NB4 (cell line): Measurements from ENCODE around the gene ABCC4.

Experiments
- MAX ChIP-seq: IDR thresholded peaks from 2 replicates; pipeline ENCODE4 v1.6.1; 2011; ENCODE audit warnings: low read depth, low read length
- POLR2A ChIP-seq: IDR thresholded peaks from 2 replicates; pipeline ENCODE4 v1.6.1; 2011; ENCODE audit warnings: mild to moderate bottlenecking; ENCODE audit not compliant: insufficient read length; ENCODE audit errors: extremely low read depth

DNA sequence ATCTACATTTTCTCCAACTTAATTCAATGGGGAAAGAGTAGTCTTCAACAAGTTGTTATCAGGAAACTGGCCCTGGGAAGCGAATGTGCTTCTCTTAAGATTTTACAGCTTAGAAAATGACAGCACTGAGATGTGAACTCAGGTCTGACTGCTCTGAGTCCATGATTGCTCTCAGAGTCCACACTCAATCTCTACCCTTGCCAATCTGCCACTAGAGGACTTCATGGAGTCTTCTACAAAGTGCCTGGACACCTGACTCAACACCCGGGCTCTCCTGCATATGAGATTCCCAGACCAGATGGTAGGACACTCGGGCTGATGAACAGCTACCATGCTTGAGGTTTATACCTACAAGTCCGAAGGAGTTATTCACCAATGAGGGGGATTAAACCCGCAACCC lies 74.8 kb downstream of the ABCC4 start:
- TF ChIP-seq MAX (no peak), POLR2A (no peak)
